Lower leg skin (tissue), 3 donors: ENCODE data around the gene SYVN1.

Experiments
- POLR2A ChIP-seq, 2 donors: fragments of 450-650 bp; IDR thresholded peaks; one replicate each; pipeline ENCODE4 v1.6.1; 2016 to 2017; ENCODE audit warnings: antibody characterized with exemption in 2 of 2, mild to moderate bottlenecking in 1 of 2, moderate library complexity in 1 of 2
- TF ChIP-seq, protein P1 (sequence below), 3 donors: fragments of 450-650 bp; IDR thresholded peaks; one replicate each; pipeline ENCODE4 v1.5.1; 2016; ENCODE audit warnings: antibody characterized with exemption in 3 of 3, mild to moderate bottlenecking in 3 of 3, moderate library complexity in 2 of 3

DNA sequence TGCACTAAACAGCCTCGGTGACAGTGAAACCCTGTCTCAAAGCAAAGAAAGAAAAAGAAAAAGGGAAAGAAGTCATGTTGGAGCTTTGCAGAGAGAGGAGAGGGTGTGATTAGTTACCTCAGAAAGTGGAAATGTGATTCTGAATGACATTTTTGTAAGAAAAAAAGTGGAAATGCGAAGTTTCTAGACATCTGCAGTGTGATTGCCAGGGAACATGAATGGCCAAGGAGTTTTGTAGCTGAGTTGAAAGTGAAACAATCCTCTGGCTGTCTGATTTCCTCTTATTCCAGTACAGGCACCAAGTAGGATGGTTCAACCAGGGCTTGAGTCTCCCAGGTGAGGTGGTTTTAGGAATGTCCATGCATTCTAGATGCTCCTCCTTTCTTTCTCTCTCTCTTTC is 17.8 kb upstream of the SYVN1 start:
- TF ChIP-seq, protein P1, sequence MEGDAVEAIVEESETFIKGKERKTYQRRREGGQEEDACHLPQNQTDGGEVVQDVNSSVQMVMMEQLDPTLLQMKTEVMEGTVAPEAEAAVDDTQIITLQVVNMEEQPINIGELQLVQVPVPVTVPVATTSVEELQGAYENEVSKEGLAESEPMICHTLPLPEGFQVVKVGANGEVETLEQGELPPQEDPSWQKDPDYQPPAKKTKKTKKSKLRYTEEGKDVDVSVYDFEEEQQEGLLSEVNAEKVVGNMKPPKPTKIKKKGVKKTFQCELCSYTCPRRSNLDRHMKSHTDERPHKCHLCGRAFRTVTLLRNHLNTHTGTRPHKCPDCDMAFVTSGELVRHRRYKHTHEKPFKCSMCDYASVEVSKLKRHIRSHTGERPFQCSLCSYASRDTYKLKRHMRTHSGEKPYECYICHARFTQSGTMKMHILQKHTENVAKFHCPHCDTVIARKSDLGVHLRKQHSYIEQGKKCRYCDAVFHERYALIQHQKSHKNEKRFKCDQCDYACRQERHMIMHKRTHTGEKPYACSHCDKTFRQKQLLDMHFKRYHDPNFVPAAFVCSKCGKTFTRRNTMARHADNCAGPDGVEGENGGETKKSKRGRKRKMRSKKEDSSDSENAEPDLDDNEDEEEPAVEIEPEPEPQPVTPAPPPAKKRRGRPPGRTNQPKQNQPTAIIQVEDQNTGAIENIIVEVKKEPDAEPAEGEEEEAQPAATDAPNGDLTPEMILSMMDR (IDR thresholded peaks at IDR 0.05), result no peak
- no peak for TF ChIP-seq POLR2A (IDR thresholded peaks at IDR 0.05)
